K562 (cell line): ENCODE measurements around the gene MTX3. TPM values are rescaled to one million over a fixed set of nuclear protein-coding genes. Genes with fewer than 3 reads are reported as not detected.

Source experiments
- ATAC-seq: fragments of 200-7000 bp; cut with Tn5 transposase; 3 replicates; pipeline ENCODE4 v1.9.1; 2020; ENCODE audit warnings: moderate library complexity
- BruUV-seq: library from RNA; stranded (reverse); fragments of 400-500 nt; replicated peaks from 2 replicates; lab custom pipeline; 2021; lab: Mats Ljungman, UMichigan
- CTCF ChIA-PET: fragments of 300-600 bp; formaldehyde crosslinking; extraction: SDS; loops from one replicate; lab custom pipeline; 2021; ENCODE audit warnings: low intra/inter-chr PET ratio; lab: Yijun Ruan, JAX
- POLR2A ChIA-PET: fragments of 300-600, 350-650 bp; sonication (Branson Sonifier 250); formaldehyde crosslinking; extraction: SDS; loops from one replicate; lab custom pipeline; 2021; ENCODE audit warnings: antibody characterized with exemption, inconsistent platforms; lab: Yijun Ruan, JAX
- DNase-seq, 4 experiments: peaks; one replicate each; pipeline versions ENCODE4 v3.0.0 to v3.0.0-alpha.2; 2011 to 2018; ENCODE audit warnings: low spot score in 3 of 4, mixed read lengths in 3 of 4; ENCODE audit errors: extremely low read depth in 1 of 4
- FAIRE-seq: peaks from 2 replicates; lab custom pipeline; 2011; peaks lifted over from hg19 to GRCh38; lab: Jason Lieb, UNC
- H2AFZ ChIP-seq: 2 replicates; pipeline ENCODE4 v1.6.0; 2011; ENCODE audit warnings: low read depth, low read length, control low read depth, inconsistent platforms
- H3K27ac ChIP-seq: fragments of 200-600 bp; 3 replicates; pipeline ENCODE4 v1.8.0; 2011; ENCODE audit warnings: low read depth, mild to moderate bottlenecking, control low read depth, inconsistent platforms, low read length, moderate library complexity, mixed read lengths; ENCODE audit errors: extremely low read depth
- H3K27me3 ChIP-seq, 2 experiments: fragments of 300-600 bp in 1 of 2; 2 replicates in 1 of 2; 3 replicates in 1 of 2; pipeline versions ENCODE4 v1.6.0 to v1.8.0; 2011; ENCODE audit warnings: inconsistent platforms in 2 of 2, low read length in 2 of 2, mild to moderate bottlenecking in 1 of 2, mixed read lengths in 1 of 2, moderate library complexity in 1 of 2; ENCODE audit not compliant: control insufficient read depth in 2 of 2, insufficient read depth in 2 of 2
- H3K36me3 ChIP-seq: fragments of 300-600 bp; 3 replicates; pipeline ENCODE4 v1.8.0; 2011; ENCODE audit warnings: mild to moderate bottlenecking, low read length, inconsistent platforms; ENCODE audit not compliant: control insufficient read depth, insufficient read depth
- H3K4me1 ChIP-seq, 2 experiments: fragments of 200-600 bp in 1 of 2; replicated peaks in 1 of 2; 2 replicates in 1 of 2; 3 replicates in 1 of 2; pipeline versions ENCODE4 v1.5.1 to v1.8.0; 2011; ENCODE audit warnings: inconsistent platforms in 2 of 2, low read length in 2 of 2, mild to moderate bottlenecking in 1 of 2, mixed read lengths in 1 of 2, moderate library complexity in 1 of 2; ENCODE audit not compliant: control insufficient read depth in 2 of 2, insufficient read depth in 2 of 2
- H3K4me2 ChIP-seq: 2 replicates; pipeline ENCODE4 v1.6.1; 2011; ENCODE audit warnings: low read length, control low read depth, inconsistent platforms, mixed read lengths; ENCODE audit not compliant: insufficient read depth
- H3K4me3 ChIP-seq: fragments of 200-600 bp; sonication (generic), shearing (Covaris generic); 2 replicates; pipeline ENCODE4 v1.5.1; 2016; ENCODE audit warnings: control low read depth, inconsistent platforms
- H3K79me2 ChIP-seq: fragments of 200-600 bp; 3 replicates; pipeline ENCODE4 v1.8.0; 2011; ENCODE audit warnings: low read length, inconsistent platforms; ENCODE audit not compliant: control insufficient read depth, insufficient read depth
- H3K9ac ChIP-seq, 2 experiments: 2 replicates each; pipeline versions ENCODE4 v1.6.0 to v1.6.1; 2011; ENCODE audit warnings: low read depth in 2 of 2, low read length in 2 of 2, control low read depth in 1 of 2, inconsistent platforms in 1 of 2, mild to moderate bottlenecking in 1 of 2, mixed read lengths in 1 of 2; ENCODE audit not compliant: insufficient read depth in 1 of 2
- H3K9me1 ChIP-seq: one replicate; pipeline ENCODE4 v1.6.0; 2011; ENCODE audit warnings: inconsistent platforms, mild to moderate bottlenecking, low read length, moderate library complexity; ENCODE audit not compliant: control insufficient read depth, insufficient read depth
- H3K9me3 ChIP-seq: replicated peaks from 2 replicates; pipeline ENCODE4 v1.5.1; 2011; ENCODE audit warnings: low read depth, low read length, inconsistent platforms; ENCODE audit not compliant: control insufficient read depth, insufficient read depth
- H4K20me1 ChIP-seq: replicated peaks from 2 replicates; pipeline ENCODE4 v1.6.1; 2011; ENCODE audit warnings: low read length, inconsistent platforms, mixed read lengths; ENCODE audit not compliant: control insufficient read depth, insufficient read depth
- CBX8 ChIP-seq: fragments of 200-600 bp; sonication (generic); IDR thresholded peaks from 2 replicates; pipeline ENCODE4 v1.6.1; 2012; ENCODE audit warnings: borderline replicate concordance, mixed run types, low read depth, mild to moderate bottlenecking, moderate library complexity, mixed read lengths, low read length, control low read depth, inconsistent platforms; ENCODE audit not compliant: poor library complexity, severe bottlenecking; ENCODE audit errors: extremely low read depth
- CEBPB ChIP-seq: fragments of 450-650 bp; IDR thresholded peaks from 2 replicates; pipeline ENCODE4 v1.6.1; 2016; ENCODE audit warnings: missing genetic modification characterization, missing compliant biosample characterization
- KDM1A ChIP-seq, 2 experiments: fragments of 450-650 bp; IDR thresholded peaks; 2 replicates each; pipeline ENCODE4 v1.6.1; 2016; ENCODE audit warnings: mild to moderate bottlenecking in 2 of 2
- MXI1 ChIP-seq: IDR thresholded peaks from 2 replicates; pipeline ENCODE4 v1.6.1; 2011; ENCODE audit warnings: low read depth, mild to moderate bottlenecking, improper control_type of control experiment, low read length
- NBN ChIP-seq: fragments of 450-650 bp; IDR thresholded peaks from 2 replicates; pipeline ENCODE4 v1.6.1; 2016; ENCODE audit warnings: low read depth, mild to moderate bottlenecking
- NR1H2 ChIP-seq: sonication (generic); formaldehyde crosslinking; IDR thresholded peaks from 2 replicates; pipeline ENCODE4 v1.4.0; 2020; ENCODE audit warnings: mild to moderate bottlenecking, missing genetic modification reagents
- RBM22 ChIP-seq: fragments of 200-400 bp; formaldehyde crosslinking; IDR thresholded peaks from 2 replicates; pipeline ENCODE4 v1.6.1; 2018; ENCODE audit warnings: low read length, low read depth; ENCODE audit not compliant: poor library complexity, severe bottlenecking
- RHOXF2B ChIP-seq: fragments of 250-450 bp; sonication (Bioruptor Pico); conservative IDR thresholded peaks from 2 replicates; pipeline ENCODE4 v1.5.1; 2021
- SRF ChIP-seq, 2 experiments: fragments of 250-450, 450-650 bp in 1 of 2; sonication (Bioruptor Pico) in 1 of 2; sonication (generic) in 1 of 2; formaldehyde crosslinking; IDR thresholded peaks; 2 replicates each; pipeline versions ENCODE4 v1.5.0 to v1.5.1; 2020 to 2022; ENCODE audit warnings: mild to moderate bottlenecking in 1 of 2, missing genetic modification reagents in 1 of 2
- SRSF1 ChIP-seq: fragments of 200-400 bp; formaldehyde crosslinking; IDR thresholded peaks from 2 replicates; pipeline ENCODE4 v1.6.1; 2017; ENCODE audit warnings: mild to moderate bottlenecking, low read depth, low read length, moderate library complexity
- TCF3 ChIP-seq: sonication (generic); formaldehyde crosslinking; IDR thresholded peaks from 2 replicates; pipeline ENCODE4 v1.4.0; 2020; ENCODE audit warnings: mild to moderate bottlenecking, missing genetic modification reagents
- XRCC4 ChIP-seq: IDR thresholded peaks from one replicate; pipeline ENCODE4 v1.6.1; 2011; ENCODE audit not compliant: insufficient read depth, insufficient read length; ENCODE audit errors: extremely low read depth
- ZNF253 ChIP-seq: fragments of 250-450 bp; sonication (Bioruptor Pico); conservative IDR thresholded peaks from 2 replicates; pipeline ENCODE4 v1.6.1; 2021; ENCODE audit warnings: mild to moderate bottlenecking
- ZNF384 ChIP-seq: IDR thresholded peaks from 2 replicates; pipeline ENCODE4 v1.6.1; 2012; ENCODE audit warnings: low read depth, low read length, improper control_type of control experiment
- WGBS: fragments of 100-300 bp; shearing (Covaris generic); methylation state at CpG from one replicate; pipeline ENCODE4 v1.1.6; 2016; ENCODE audit warnings: low coverage, mixed read lengths; ENCODE audit not compliant: insufficient coverage; ENCODE audit errors: missing lambda C conversion rate; 5-methylcytosine and 5-hydroxymethylcytosine counted together
- in situ Hi-C: fragments of 300-500 bp; cut with MboI; formaldehyde crosslinking; loops from 4 replicates; pipeline ENCODE4 v1.15.0; 2018; ENCODE audit warnings: inconsistent platforms, mixed read lengths
- intact Hi-C: fragments of 100-400 bp; cut with micrococcal nuclease; formaldehyde crosslinking; loops from 2 replicates; pipeline ENCODE4 v1.14.2; 2022
- polyA plus RNA-seq, 8 experiments: library from polyadenylated mRNA; depleted of rRNA in 4 of 8; stranded (reverse) in 5 of 8; unstranded in 3 of 8; fragments of >200 nt; fragmentation: Nextera tagmentation in 2 of 8; fragmentation: Illumina TruSeq in 1 of 8; extraction: Ambion mirVana in 2 of 8; extraction: Trizol in 1 of 8; gene quantifications; 2 replicates each; pipeline versions ENCODE4 v1.2.1 to v1.2.3, GENCODE V29; 2011 to 2014; ENCODE audit warnings: inconsistent platforms in 1 of 8, missing spikeins in 1 of 8
- total RNA-seq, 7 experiments: library from RNA; depleted of rRNA in 6 of 7; stranded (reverse); fragments of >200 nt in 6 of 7; fragmentation: Illumina TruSeq in 2 of 7; extraction: Trizol in 2 of 7; gene quantifications; 2 replicates each; pipeline versions ENCODE4 v1.2.1 to v1.2.3, GENCODE V29; 2011 to 2021; ENCODE audit warnings: low replicate concordance in 1 of 7
- TF ChIP-seq, protein P1 (sequence below), 2 experiments: fragments of 200-800 bp in 1 of 2; sonication (Bioruptor generic) in 1 of 2; sonication (generic) in 1 of 2; formaldehyde crosslinking in 1 of 2; IDR thresholded peaks in 1 of 2; conservative IDR thresholded peaks in 1 of 2; 2 replicates each; pipeline versions ENCODE4 v1.5.0 to v1.6.1; 2016 to 2020; ENCODE audit warnings: missing compliant biosample characterization in 1 of 2, missing genetic modification characterization in 1 of 2, missing genetic modification reagents in 1 of 2
- TF ChIP-seq, protein P2 (sequence below): fragments of 250-450 bp; sonication (Bioruptor Pico); IDR thresholded peaks from 2 replicates; pipeline ENCODE4 v1.4.0; 2020

The MTX3 gene
- total and polyA plus RNA-seq, 9 of the 15 experiments (the other 6 are each of a cell fraction or from before 2014, with no cell fraction given) = 0.04 to 0.36 (median 0.15) TPM; not detected in 1

DNA sequence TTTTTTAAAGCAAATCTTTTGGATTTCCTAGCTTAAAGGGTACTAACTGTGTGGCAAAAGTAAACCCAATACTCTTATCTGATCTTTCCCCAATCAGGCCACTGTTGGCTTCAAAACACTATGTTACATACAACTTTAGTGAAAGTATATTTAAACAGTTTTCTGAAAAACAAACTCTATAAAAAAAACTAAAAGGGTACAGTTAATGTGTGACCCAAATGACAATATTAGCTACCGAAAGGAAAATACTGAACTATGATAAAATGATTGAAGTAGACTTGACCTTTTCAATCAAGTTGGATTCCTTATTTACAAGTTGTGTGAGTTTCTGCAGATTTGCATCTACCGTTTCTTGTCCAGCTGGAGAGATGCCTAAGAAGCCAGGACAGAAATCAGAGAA lies 5.8 kb downstream of the MTX3 start (continued):
- TF ChIP-seq TCF3 (CRISPR knock-in tag) = no peak

DNA sequence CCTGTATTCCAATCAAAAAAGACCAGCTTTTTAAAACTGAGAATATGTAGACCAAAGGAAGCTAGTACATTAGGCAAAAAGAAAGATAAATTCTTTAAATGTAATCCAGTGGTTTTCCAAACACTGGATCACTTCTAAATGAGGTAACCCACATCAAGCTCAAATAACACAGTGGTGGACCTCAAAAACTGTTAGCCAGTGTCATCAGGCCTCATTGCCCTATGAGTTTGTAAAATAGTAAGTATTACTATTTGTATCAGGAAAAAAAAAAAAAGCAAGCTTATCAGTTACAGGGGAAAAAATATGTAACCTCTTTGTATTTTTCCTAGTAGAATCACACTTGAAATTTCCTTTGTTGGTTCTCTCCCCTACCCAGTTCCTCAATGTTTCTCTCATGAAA lies 6.7 kb downstream of the MTX3 start:
- no peak for FAIRE-seq

DNA sequence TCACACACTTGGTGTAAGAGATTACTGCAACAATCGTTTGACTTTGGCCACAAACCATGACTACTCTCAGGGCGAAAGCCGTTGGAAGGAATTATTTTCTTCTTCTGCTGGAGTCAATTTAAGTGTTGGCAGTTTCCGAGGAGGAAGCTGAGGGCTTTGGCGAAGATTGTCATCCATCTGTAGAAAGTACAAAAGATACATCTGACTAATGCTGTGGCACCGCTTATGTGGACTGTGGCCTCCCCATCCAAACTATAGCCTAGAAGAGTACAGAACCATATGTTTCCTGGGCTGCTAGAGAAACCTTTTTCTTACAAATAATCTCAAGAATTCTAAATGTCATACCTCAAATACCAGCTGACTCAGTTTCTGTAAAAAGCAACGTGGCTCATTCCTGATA lies 7.4 kb downstream of the MTX3 start:
- in situ Hi-C loops = no loop called here
- Histone ChIP-seq H3K9ac (no peak overlapping the region), H3K27ac (no peak overlapping the region), H3K9me3 (no peaks in the 10 kb centered on the region), H4K20me1 (no peaks in the 10 kb centered on the region), H3K79me2 (no peaks in the 10 kb centered on the region), H3K4me2 (no peak overlapping the region), H3K27me3 (peaks cover 0 to 6% of the 10 kb centered on the region in 2 experiments; a peak in 4 of 5 replicates), H2AFZ (no peak overlapping the region), H3K4me3 (no peak overlapping the region), H3K36me3 (no peaks in the 10 kb centered on the region), H3K4me1 (no peaks in the 10 kb centered on the region), H3K9me1 (no peaks in the 10 kb centered on the region)
- no peak for FAIRE-seq
- WGBS = 3% methylated on average over 7 of the region's 7 CpGs
- ChIA-PET POLR2A (interaction anchor here (0.9 to 1.3 kb wide), 2 partner anchors 8 to 10 kb away, joined by 3 read pairs; no protein-coding TSS in a partner anchor), CTCF (no interaction called here)
- BruUV-seq = no TSS peak
- intact Hi-C loops = no loop called here
- no peak for DNase-seq
- ATAC-seq = no peak
- TF ChIP-seq, protein P1, sequence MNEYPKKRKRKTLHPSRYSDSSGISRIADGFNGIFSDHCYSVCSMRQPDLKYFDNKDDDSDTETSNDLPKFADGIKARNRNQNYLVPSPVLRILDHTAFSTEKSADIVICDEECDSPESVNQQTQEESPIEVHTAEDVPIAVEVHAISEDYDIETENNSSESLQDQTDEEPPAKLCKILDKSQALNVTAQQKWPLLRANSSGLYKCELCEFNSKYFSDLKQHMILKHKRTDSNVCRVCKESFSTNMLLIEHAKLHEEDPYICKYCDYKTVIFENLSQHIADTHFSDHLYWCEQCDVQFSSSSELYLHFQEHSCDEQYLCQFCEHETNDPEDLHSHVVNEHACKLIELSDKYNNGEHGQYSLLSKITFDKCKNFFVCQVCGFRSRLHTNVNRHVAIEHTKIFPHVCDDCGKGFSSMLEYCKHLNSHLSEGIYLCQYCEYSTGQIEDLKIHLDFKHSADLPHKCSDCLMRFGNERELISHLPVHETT (CRISPR knock-in tag; conservative IDR thresholded peaks at IDR 0.05 in 1 of 2, IDR thresholded peaks at IDR 0.05 in 1 of 2) = no peak
- TF ChIP-seq MXI1 (no peak), ZNF384 (no peak), XRCC4 (no peak), NR1H2 (CRISPR knock-in tag) (no peak)
- TF ChIP-seq, protein P2, sequence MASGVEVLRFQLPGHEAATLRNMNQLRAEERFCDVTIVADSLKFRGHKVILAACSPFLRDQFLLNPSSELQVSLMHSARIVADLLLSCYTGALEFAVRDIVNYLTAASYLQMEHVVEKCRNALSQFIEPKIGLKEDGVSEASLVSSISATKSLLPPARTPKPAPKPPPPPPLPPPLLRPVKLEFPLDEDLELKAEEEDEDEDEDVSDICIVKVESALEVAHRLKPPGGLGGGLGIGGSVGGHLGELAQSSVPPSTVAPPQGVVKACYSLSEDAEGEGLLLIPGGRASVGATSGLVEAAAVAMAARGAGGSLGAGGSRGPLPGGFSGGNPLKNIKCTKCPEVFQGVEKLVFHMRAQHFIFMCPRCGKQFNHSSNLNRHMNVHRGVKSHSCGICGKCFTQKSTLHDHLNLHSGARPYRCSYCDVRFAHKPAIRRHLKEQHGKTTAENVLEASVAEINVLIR = no peak

More for the DNA sequence above, 6.7 kb downstream of the MTX3 start:
- Histone ChIP-seq H3K9me1 (no peaks in the 10 kb centered on the region), H3K9me3 (no peaks in the 10 kb centered on the region), H4K20me1 (no peaks in the 10 kb centered on the region), H3K79me2 (no peaks in the 10 kb centered on the region), H3K4me2 (no peak overlapping the region), H3K27ac (no peak overlapping the region), H3K9ac (no peak overlapping the region), H3K36me3 (no peaks in the 10 kb centered on the region), H3K27me3 (peaks cover 0 to 6% of the 10 kb centered on the region in 2 experiments; a peak in 4 of 5 replicates), H2AFZ (no peak overlapping the region), H3K4me1 (no peaks in the 10 kb centered on the region), H3K4me3 (no peak overlapping the region)
- in situ Hi-C loops (no loop called here), intact Hi-C loops (no loop called here)
- no peak for DNase-seq
- BruUV-seq = no TSS peak
- POLR2A ChIA-PET = interaction anchor here (0.9 to 1.3 kb wide), 2 partner anchors 9 to 11 kb away, joined by 3 read pairs; no protein-coding TSS in a partner anchor
- CTCF ChIA-PET = no interaction called here
- TF ChIP-seq CEBPB (tag) (no peak), RHOXF2B (CRISPR knock-in tag) (no peak), RBM22 (no peak), SRF (CRISPR knock-in tag; IDR thresholded peaks at IDR 0.05) (no peak), KDM1A (IDR thresholded peaks at IDR 0.05) (no peak), ZNF253 (CRISPR knock-in tag) (no peak), NBN (no peak), CBX8 (no peak), SRSF1 (no peak)
- no peak for ATAC-seq
